Superior temporal gyrus (tissue), 1 donor: ENCODE data around the gene RNF39.
"Not testable (repeated sequence)": the region's sequence is repeated elsewhere in the genome, so short reads cannot be mapped to it uniquely, and the experiment has no call there.

Source experiments
- DNase-seq: peaks from one replicate; pipeline ENCODE4 v3.0.0-alpha.2; 2016; ENCODE audit errors: extremely low spot score

The RNF39 gene

GRCh38 chr6:30061092-30061857 is 14.3 kb downstream of the RNF39 start, which contains the start of gene POLR1H:
Gene POLR1H (plus strand): TSS chr6:30061265. CDS start chr6:30061525, 260 bp downstream.
- DNase-seq: peak; percentile 99

- DNase-seq: no peak
Observed at GRCh38 chr6:30060606-30061091, 14.9 kb downstream of the RNF39 start.

GRCh38 chr6:30055513-30055912 is 20.1 kb downstream of the RNF39 start:
- no peak for DNase-seq

- no peak for DNase-seq
Observed at GRCh38 chr6:30053682-30054081, 21.9 kb downstream of the RNF39 start.

GRCh38 chr6:30047220-30047619 is 28.3 kb downstream of the RNF39 start:
- DNase-seq: no peak

GRCh38 chr6:30044630-30045029 is 30.9 kb downstream of the RNF39 start:
- DNase-seq: no peak

- no peak for DNase-seq
Observed at GRCh38 chr6:30043744-30044143, 31.8 kb downstream of the RNF39 start.

GRCh38 chr6:30042914-30043313 is 32.7 kb downstream of the RNF39 start:
- no peak for DNase-seq

GRCh38 chr6:30042476-30042875 is 33.1 kb downstream of the RNF39 start:
- peak; percentile 31 for DNase-seq

GRCh38 chr6:30041821-30042220 is 33.7 kb downstream of the RNF39 start:
- no peak for DNase-seq

- no peak for DNase-seq
Observed at GRCh38 chr6:30041221-30041620, 34.3 kb downstream of the RNF39 start.

GRCh38 chr6:30037182-30037788 is 38.3 kb downstream of the RNF39 start:
- no peak for DNase-seq

- no peak for DNase-seq
Observed at GRCh38 chr6:30035784-30036183, 39.8 kb downstream of the RNF39 start.

GRCh38 chr6:30033440-30033839 is 42.1 kb downstream of the RNF39 start:
- DNase-seq: not testable (repeated sequence)

GRCh38 chr6:30031381-30031780 is 44.2 kb downstream of the RNF39 start:
- DNase-seq: no peak

GRCh38 chr6:30029588-30029987 is 46.0 kb downstream of the RNF39 start:
- no peak for DNase-seq

- DNase-seq: no peak
Observed at GRCh38 chr6:30025186-30025585, 50.4 kb downstream of the RNF39 start.

- DNase-seq: not testable (repeated sequence)
Observed at GRCh38 chr6:30022712-30023111, 52.9 kb downstream of the RNF39 start.

GRCh38 chr6:30022189-30022588 is 53.4 kb downstream of the RNF39 start:
- no peak for DNase-seq

GRCh38 chr6:30020626-30021025 is 54.9 kb downstream of the RNF39 start:
- DNase-seq: no peak
